ENCODE measurements around the gene FBXL17. TPM values are rescaled to one million over a fixed set of nuclear protein-coding genes. Genes with fewer than 3 reads are reported as not detected.

Gene FBXL17
- total RNA-seq, 1 experiment from 2014 or later = 7.8 TPM

DNA sequence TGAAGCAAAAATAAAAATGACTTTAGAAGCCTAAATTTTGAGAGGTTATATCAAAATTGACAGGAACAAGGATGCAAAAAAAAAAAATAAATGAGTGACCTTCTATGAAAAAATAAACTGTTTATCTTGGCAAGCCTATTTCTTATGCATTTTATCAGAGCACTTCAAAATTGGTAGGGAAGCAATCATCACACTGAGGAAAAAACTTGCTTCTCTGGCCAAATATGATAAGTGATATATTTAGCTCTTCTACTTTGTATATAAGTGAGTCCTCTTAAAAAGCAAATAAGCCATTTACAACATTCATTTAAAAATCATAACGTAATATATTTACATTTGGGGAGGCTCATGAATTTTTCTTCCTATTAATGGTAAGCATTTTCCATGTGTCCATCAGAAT is 287.1 kb downstream of the FBXL17 start:
- no peak for DNase-seq (ENCODE audit: low read depth)

- DNase-seq (ENCODE audit: low read depth) = peak; percentile 23
These were observed 288.7 kb downstream of the FBXL17 start for GRCh38 chr5:108093186-108093585.

DNA sequence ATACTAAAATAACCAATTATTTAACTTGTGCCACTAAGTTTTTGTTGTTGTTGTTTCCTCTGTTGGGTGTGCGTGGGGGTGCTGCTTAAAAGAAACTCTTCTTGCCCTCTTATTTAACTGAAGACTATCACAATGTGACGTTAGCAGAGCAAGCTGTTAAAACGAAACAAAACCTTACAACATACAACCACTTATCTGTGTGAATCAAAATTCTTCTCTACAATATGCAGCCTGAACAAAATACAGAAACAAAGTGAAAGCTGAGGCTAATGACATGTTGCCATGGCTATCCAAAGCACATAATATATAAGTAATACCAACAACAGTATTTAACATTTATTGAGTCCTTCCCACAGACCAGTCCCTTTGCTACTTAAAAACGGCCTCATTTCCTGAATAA is 291.0 kb downstream of the FBXL17 start:
- no peak for DNase-seq (ENCODE audit: low read depth)

GRCh38 chr5:108084105-108084504 is 297.8 kb downstream of the FBXL17 start:
- DNase-seq (ENCODE audit: low read depth) = no peak

GRCh38 chr5:108083232-108083631 is 298.7 kb downstream of the FBXL17 start:
- no peak for DNase-seq (ENCODE audit: low read depth)

DNA sequence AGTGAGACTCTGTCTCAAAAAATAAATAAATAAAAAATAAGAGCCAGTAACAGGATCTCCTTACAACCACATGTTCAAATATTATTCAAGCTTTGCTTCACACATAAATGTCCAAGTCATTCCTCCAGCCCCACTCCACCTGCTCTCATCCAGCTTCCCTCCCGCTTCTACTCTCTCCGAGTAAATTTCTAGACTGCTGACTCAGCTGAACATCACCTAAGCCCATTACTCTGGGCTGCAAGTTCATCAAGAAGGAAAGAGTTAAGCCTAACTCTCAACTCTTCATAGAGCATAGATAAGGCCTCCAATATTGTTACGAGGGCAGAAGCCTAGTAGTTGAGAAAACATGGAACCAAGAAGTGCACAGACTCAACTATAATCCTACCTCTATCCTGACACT is 300.2 kb downstream of the FBXL17 start:
- DNase-seq (ENCODE audit: low read depth) = no peak

DNA sequence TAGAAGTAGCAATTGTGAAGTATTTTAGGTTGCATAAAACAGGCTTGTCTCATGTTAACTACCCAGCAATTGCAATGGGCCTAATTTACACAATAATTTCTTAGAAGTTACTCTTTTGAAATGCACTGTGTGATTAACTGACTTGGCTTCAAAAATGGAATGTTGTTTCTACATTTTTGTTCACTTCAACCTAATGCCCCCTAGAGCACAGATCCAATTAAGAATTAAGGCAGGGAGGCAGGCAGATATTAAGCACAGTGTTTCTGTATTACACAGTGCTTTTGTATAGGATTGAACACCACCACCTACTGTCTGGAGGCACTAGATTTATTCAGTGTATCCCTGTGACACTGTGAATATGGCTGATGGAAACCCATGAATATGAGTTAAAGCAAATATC is 302.1 kb downstream of the FBXL17 start:
- no peak for DNase-seq (ENCODE audit: low read depth)

DNA sequence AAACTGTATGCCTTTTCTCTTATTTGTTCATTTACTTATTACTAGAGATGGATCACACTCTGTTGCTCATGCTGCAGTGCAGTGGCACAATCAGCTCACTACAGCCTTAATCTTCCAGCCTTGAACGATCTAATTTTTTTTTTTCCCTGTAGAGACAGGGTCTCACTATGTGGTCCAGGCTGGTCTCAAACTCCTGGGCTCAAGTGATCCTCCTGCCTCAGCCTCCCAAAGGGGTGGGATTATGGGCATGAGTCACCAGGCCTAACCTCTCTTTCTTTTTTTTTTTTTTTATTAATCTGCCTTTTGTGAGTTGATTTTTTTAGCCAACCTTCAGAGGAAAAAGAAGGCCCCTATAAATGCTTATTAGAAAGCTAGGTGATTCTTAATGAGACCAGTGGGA is 303.0 kb downstream of the FBXL17 start:
- DNase-seq (ENCODE audit: low read depth) = no peak

GRCh38 chr5:108078345-108078744 is 303.6 kb downstream of the FBXL17 start:
- no peak for DNase-seq (ENCODE audit: low read depth)

DNA sequence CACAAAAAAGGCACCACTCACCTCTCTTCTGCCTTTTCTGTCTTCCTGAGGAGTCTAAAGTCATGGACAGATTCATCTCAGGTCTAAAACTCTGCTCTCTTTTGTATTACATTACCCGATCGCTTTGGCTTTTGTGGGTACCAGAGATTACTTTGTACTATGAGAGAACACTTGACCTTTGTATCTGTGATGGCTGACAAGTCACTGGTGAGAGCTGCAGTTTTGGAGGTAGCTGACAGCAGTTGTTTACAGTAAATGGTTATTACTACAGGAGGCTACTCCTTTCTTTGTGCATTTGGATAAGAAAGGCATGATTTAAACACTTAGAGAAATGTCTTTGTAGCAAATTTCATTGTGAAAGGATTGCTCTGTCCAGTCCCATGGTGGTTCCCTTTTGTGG is 307.3 kb downstream of the FBXL17 start:
- no peak for DNase-seq (ENCODE audit: low read depth)

- no peak for DNase-seq (ENCODE audit: low read depth)
These were observed 317.6 kb downstream of the FBXL17 start for GRCh38 chr5:108064302-108064701.

GRCh38 chr5:108061941-108062340 is 320.0 kb downstream of the FBXL17 start:
- no peak for DNase-seq (ENCODE audit: low read depth)

- no peak for DNase-seq (ENCODE audit: low read depth)
These were observed 321.6 kb downstream of the FBXL17 start for GRCh38 chr5:108060340-108060739.

- DNase-seq (ENCODE audit: low read depth) = no peak
These were observed 322.6 kb downstream of the FBXL17 start for GRCh38 chr5:108059334-108059733.

GRCh38 chr5:108054349-108054748 is 327.5 kb downstream of the FBXL17 start:
- no peak for DNase-seq (ENCODE audit: low read depth)

GRCh38 chr5:108046955-108047670 is 334.8 kb downstream of the FBXL17 start:
- DNase-seq (ENCODE audit: low read depth) = no peak

DNA sequence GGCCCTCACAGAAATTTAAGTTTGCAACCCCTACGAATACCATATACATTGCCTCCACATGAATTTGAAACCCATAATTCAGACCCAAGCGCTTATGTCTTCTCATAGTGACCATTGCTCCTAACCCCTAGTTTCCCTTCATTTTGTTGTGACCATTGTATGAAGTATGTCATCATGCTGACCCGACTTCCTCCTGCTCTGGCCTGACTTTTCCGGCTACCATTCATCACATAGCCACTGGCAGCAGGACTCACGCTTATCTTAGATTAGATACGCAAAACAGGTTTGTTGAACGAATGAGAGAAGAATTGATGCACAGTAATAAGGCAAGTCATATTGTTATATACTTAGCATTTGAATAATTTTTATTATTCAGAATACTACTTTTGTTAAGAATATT is 345.4 kb downstream of the FBXL17 start:
- no peak for DNase-seq (ENCODE audit: low read depth)

DNA sequence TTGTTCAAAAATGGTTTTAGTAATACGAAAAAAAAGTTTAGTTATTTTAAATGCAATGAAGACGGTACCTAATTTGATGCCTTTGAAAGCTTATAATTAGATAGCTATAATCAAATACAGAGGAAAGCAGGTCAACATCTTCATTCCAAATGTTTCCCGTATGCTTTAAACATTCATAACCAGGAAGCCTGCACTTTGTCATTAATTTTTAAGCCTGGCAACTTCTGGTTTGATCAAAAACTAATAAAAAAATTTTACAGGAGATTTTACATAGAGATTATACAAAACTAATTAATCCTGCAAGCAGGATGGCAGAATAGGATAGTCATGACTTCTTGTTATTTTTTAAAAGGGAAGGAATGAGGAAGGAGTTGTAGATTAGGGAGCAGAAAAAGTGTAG is 353.0 kb downstream of the FBXL17 start:
- DNase-seq (ENCODE audit: low read depth) = no peak

DNA sequence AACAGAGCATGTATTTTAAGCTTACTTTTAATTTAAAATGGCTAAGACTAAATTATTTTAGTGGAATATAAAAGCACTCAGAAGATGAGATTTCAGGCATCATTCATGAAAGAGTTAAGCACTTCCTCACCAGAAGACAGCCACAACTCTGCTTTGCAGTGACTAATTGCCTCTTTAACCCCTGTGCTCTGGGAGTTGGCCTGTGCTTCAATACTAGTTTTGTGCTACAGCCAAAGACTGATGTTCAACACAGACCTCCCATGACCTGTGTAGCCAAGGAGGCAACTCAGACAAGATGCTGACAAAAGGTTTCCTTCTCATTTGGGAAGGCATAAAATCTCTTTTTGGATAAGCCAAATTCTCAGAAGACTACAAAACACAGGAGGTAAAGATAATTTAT is 353.5 kb downstream of the FBXL17 start:
- no peak for DNase-seq (ENCODE audit: low read depth)

DNA sequence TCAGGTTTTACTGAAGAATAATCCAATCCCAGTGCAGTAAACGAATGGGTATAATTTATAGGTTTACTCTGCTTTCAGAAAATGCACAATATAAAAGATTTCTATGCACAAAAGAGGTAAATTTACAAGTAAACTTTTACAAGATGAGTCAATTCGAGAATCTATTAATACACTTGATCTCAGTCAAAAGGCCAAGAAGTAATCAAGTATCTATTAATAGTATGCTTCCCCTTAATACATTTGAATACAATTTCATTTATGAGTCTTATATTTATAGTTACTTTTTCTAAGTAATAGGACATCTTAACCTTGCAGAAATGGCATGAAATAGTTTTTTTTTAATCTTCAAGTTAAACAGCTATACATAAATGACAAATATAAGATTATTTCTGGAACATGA is 355.9 kb downstream of the FBXL17 start:
- no peak for DNase-seq (ENCODE audit: low read depth)

GRCh38 chr5:108024986-108025385 is 356.9 kb downstream of the FBXL17 start:
- DNase-seq (ENCODE audit: low read depth) = no peak

GRCh38 chr5:108016101-108016500 is 365.8 kb downstream of the FBXL17 start:
- DNase-seq (ENCODE audit: low read depth) = no peak

GRCh38 chr5:108006791-108007190 is 375.1 kb downstream of the FBXL17 start:
- DNase-seq (ENCODE audit: low read depth) = no peak

DNA sequence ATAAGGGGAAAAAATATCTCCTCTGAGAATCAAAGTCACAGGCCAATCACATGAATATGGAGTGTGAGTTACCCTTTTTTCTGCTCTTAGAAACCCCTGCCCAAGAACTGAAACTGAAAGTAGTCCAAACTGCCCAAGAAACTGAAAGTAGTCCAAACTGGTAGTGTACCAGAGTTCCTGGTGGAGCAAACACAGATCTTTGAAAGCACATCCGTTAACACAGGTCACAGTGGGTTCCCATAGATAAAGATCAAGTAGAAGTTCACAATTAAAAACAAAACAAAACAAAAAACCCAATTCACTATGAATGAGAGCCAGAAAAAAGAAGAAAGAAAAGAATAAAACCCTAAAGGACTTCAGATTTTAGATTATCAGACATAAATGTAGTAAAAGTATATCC is 378.7 kb downstream of the FBXL17 start:
- peak; percentile 78 for DNase-seq (ENCODE audit: low read depth)
